Right lobe of liver (tissue), 5 donors: Measurements from ENCODE around the gene PRDM7. TPM values are rescaled to one million over a fixed set of nuclear protein-coding genes. Genes with fewer than 3 reads are reported as not detected.

Experiments
- total RNA-seq, 6 experiments: library from RNA; depleted of rRNA in 2 of 6; stranded (reverse); fragments of >200 nt in 2 of 6; fragmentation: NEBNext Ultra II Directional in 3 of 6; extraction: Animal tissue kit (Norgen Biotek cat#: 25700) in 3 of 6; gene quantifications; one replicate each; pipeline versions ENCODE4 v1.1.0 to v1.2.4, GENCODE V29; 2016 to 2023
- donor health status: DM: no; HTN: no; CAD: no.
- donor health status: DM: no; HTN: no; CAD: no.
- donor health status: DM: no; HTN: yes; CAD: no.
- donor health status: DM: no; HTN: yes; CAD: no.

PRDM7 gene
- total RNA-seq, 6 experiments from 2014 or later = 0.09 to 0.12 TPM; not detected in 4

Other genes with a start within 250 kb of the PRDM7 start
- gene SPIRE2, start 248.9 kb downstream of the PRDM7 start, total RNA-seq = 1 to 10 TPM; 4.8 to 7.8 (median 6.1) TPM
- gene TCF25, start 203.7 kb downstream of the PRDM7 start, total RNA-seq = 10 to 100 TPM; 66.6 to 91.6 (median 77.9) TPM
- 1 to 10 TPM in 2 of 6 experiments, under 1 TPM in 4; 0.31 to 1.6 (median 0.77) TPM for gene MC1R, start 158.5 kb downstream of the PRDM7 start, total RNA-seq
- under 1 TPM in 4 of 6 experiments, not detected in 2; 0.13 to 0.86 (median 0.36) TPM for gene TUBB3, start 154.0 kb downstream of the PRDM7 start, total RNA-seq
- gene DEF8, start 128.6 kb downstream of the PRDM7 start, total RNA-seq = 10 to 100 TPM; 16.7 to 44.1 (median 20.7) TPM
- gene DBNDD1, start 57.9 kb downstream of the PRDM7 start, total RNA-seq = 10 to 100 TPM in 3 of 6 experiments, 1 to 10 TPM in 3; 2.6 to 17.5 (median 7.6) TPM